ENCODE data around the gene THAP8. TPM values are rescaled to one million over a fixed set of nuclear protein-coding genes. Genes with fewer than 3 reads are reported as not detected.

The THAP8 gene
- total and polyA plus RNA-seq, 2 of the 13 experiments (the other 11 are each of a cell fraction or from before 2014, with no cell fraction given): 1.7 to 3.7 TPM

GRCh38 chr19:36054119-36054732 lies at the start of gene THAP8 (continued):
- TF ChIP-seq MLX (CRISPR knock-in tag; IDR thresholded peaks at IDR 0.05): peak; percentile 91
- peak; percentile 72; the same call in 1 of the 2 replicates for TF ChIP-seq ZNF710 (CRISPR knock-in tag; IDR thresholded peaks at IDR 0.05; ENCODE audit: borderline replicate concordance)
- peak; percentile 73; the same call in 1 of the 2 replicates for TF ChIP-seq ZFAT (CRISPR knock-in tag; conservative IDR thresholded peaks at IDR 0.05)
- TF ChIP-seq ZBTB38 (CRISPR knock-in tag; IDR thresholded peaks at IDR 0.05): peak; percentile 63; the same call in 1 of the 2 replicates
- TF ChIP-seq ZNF597 (CRISPR knock-in tag; IDR thresholded peaks at IDR 0.05): no peak; the same call in 1 of the 2 replicates
- peak; percentile 65; the same call in 1 of the 2 replicates for TF ChIP-seq ARNT2 (CRISPR knock-in tag; IDR thresholded peaks at IDR 0.05; ENCODE audit: low read depth)
- TF ChIP-seq PRPF4 (IDR thresholded peaks at IDR 0.05; ENCODE audit: low read depth, low read length, poor library complexity, severe bottlenecking): no peak
- peak; percentile 71; the same call in 1 of the 2 replicates for TF ChIP-seq FOXO1 (CRISPR knock-in tag; IDR thresholded peaks at IDR 0.05)
- TF ChIP-seq ZNF687 (CRISPR knock-in tag; IDR thresholded peaks at IDR 0.05): peak; percentile 95
- TF ChIP-seq ZNF589 (CRISPR knock-in tag; conservative IDR thresholded peaks at IDR 0.05): peak; percentile 51; the same call in 1 of the 2 replicates
- peak; percentile 91 for TF ChIP-seq ZNF639 (CRISPR knock-in tag; conservative IDR thresholded peaks at IDR 0.05)
- TF ChIP-seq GPBP1L1 (CRISPR knock-in tag; IDR thresholded peaks at IDR 0.05): no peak
- TF ChIP-seq NONO (IDR thresholded peaks at IDR 0.05): no peak
- no peak; the same call in 1 of the 2 replicates for TF ChIP-seq NONO (CRISPR knock-in tag; conservative IDR thresholded peaks at IDR 0.05)
- TF ChIP-seq SALL2 (CRISPR knock-in tag; IDR thresholded peaks at IDR 0.05): peak; percentile 54; the same call in 1 of the 2 replicates
- TF ChIP-seq BORCS8-MEF2B (CRISPR knock-in tag; IDR thresholded peaks at IDR 0.05): peak; percentile 81
- 0 out of 2 replicates have a peak, but pooled peaks have one; percentile 29 for TF ChIP-seq MAF1 (CRISPR knock-in tag; IDR thresholded peaks at IDR 0.05; ENCODE audit: borderline replicate concordance)
- TF ChIP-seq STAG1 (CRISPR knock-in tag; IDR thresholded peaks at IDR 0.05): no peak; the same call in none of the 2 replicates
